Lung (tissue), 12 donors: ENCODE measurements around the gene CLIC4. TPM values are rescaled to one million over a fixed set of nuclear protein-coding genes. Genes with fewer than 3 reads are reported as not detected.

Experiments
- ATAC-seq: fragments of 200-7000 bp; cut with Tn5 transposase; one replicate; pipeline ENCODE4 v1.9.1; 2020; ENCODE audit warnings: moderate number of reproducible peaks; ENCODE audit not compliant: insufficient read depth, low FRiP score
- DNase-seq, 3 donors: peaks; one replicate each; pipeline ENCODE4 v3.0.0-alpha.2; 2013 to 2017
- H3K27ac ChIP-seq, 2 donors: one replicate each; pipeline ENCODE4 v1.5.1; 2013; ENCODE audit warnings: mild to moderate bottlenecking in 2 of 2, moderate library complexity in 2 of 2, control low read depth in 1 of 2, inconsistent platforms in 1 of 2, low read depth in 1 of 2, low read length in 1 of 2
- H3K27me3 ChIP-seq, 3 donors: one replicate each; pipeline ENCODE4 v1.5.1; 2013; ENCODE audit warnings: low read length in 2 of 3; ENCODE audit not compliant: control insufficient read depth in 3 of 3, insufficient read depth in 3 of 3
- H3K36me3 ChIP-seq, 4 donors: one replicate each; pipeline ENCODE4 v1.5.1; 2013; ENCODE audit warnings: low read length in 4 of 4, mild to moderate bottlenecking in 1 of 4, moderate library complexity in 1 of 4; ENCODE audit not compliant: control insufficient read depth in 4 of 4, insufficient read depth in 4 of 4
- H3K4me1 ChIP-seq, 5 donors: one replicate each; pipeline ENCODE4 v1.5.1; 2013; ENCODE audit warnings: low read length in 5 of 5, mild to moderate bottlenecking in 2 of 5, moderate library complexity in 1 of 5; ENCODE audit not compliant: control insufficient read depth in 5 of 5, insufficient read depth in 5 of 5
- H3K4me3 ChIP-seq: one replicate; pipeline ENCODE4 v1.5.1; 2013; ENCODE audit warnings: mild to moderate bottlenecking, control low read depth, moderate library complexity
- H3K9ac ChIP-seq, 2 donors: one replicate each; pipeline ENCODE4 v1.5.1; 2013; ENCODE audit warnings: low read length in 2 of 2, control low read depth in 1 of 2; ENCODE audit not compliant: insufficient read depth in 1 of 2
- H3K9me3 ChIP-seq, 4 donors: one replicate each; pipeline ENCODE4 v1.5.1; 2013; ENCODE audit warnings: low read length in 3 of 4, mild to moderate bottlenecking in 1 of 4, moderate library complexity in 1 of 4; ENCODE audit not compliant: control insufficient read depth in 4 of 4, insufficient read depth in 3 of 4
- CTCF ChIP-seq: IDR thresholded peaks from 2 replicates; pipeline ENCODE4 v1.5.1; 2012; ENCODE audit warnings: mild to moderate bottlenecking; ENCODE audit errors: control extremely low read depth, extremely low read depth
- WGBS, 2 donors: extraction: QIAGEN DNeasy Blood & Tissue Kit; methylation state at CpG; one replicate each; pipeline ENCODE4 v1.1.7; 2013; 5-methylcytosine and 5-hydroxymethylcytosine counted together
- polyA plus RNA-seq, 2 donors: library from polyadenylated mRNA; stranded (reverse); fragments of 200-250 nt; gene quantifications; one replicate each; pipeline ENCODE4 v1.2.1, GENCODE V29; 2013
- total RNA-seq, 2 donors: library from RNA; depleted of rRNA in 1 of 2; stranded (reverse); fragments of >200 nt in 1 of 2; gene quantifications; one replicate each; pipeline ENCODE4 v1.2.1, GENCODE V29; 2014 to 2021
- donor health status: control.
- donor health status: control.
- donor health status: Bipolar disorder and iron deficiency.
- donor health status: healthy.
- donor health status: DM: yes; HTN: yes; CAD: no.

The CLIC4 gene
- total and polyA plus RNA-seq, 4 donors: 52.0 to 236 (median 166) TPM

- Histone ChIP-seq H3K27me3 (no peaks in the 10 kb centered on the region), H3K9me3 (no peaks in the 10 kb centered on the region), H3K4me1 (peaks cover 0 to 8% (median 0%) of the 10 kb centered on the region in 5 donors), H3K27ac (no peak overlapping the region), H3K4me3 (no peak overlapping the region), H3K9ac (no peak overlapping the region), H3K36me3 (no peaks in the 10 kb centered on the region)
- ATAC-seq: no peak
- TF ChIP-seq CTCF: no peak
- DNase-seq: no peak
- WGBS, 2 donors: 71 to 76% methylated on average over 3 to 8 of the region's 8 CpGs
Measured at GRCh38 chr1:24875991-24876506, 130.8 kb downstream of the CLIC4 start.

DNA sequence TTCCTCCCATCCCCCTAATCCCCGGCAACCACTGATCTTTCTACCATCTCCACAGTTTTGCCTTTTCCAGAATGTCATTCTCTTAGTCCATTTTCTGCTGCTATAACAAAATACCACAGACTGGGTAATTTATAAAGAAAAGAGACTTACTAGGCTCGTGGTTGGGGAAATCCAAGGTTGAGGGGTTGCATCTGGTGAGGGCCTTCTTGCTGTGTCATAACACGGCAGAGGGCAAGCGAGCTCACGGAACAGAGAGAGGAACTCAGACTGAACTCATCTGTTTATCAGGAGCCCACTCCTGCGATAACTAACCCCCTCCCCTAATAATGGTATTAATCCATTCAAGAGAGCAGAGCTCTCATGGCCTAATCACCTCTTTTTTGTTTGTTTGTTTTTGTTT is 132.8 kb downstream of the CLIC4 start:
- DNase-seq (no peak), ATAC-seq (no peak)
- Histone ChIP-seq H3K9ac (no peak overlapping the region), H3K4me3 (no peak overlapping the region), H3K4me1 (peaks cover 0 to 7% (median 0%) of the 10 kb centered on the region in 5 donors), H3K36me3 (no peaks in the 10 kb centered on the region), H3K27me3 (no peaks in the 10 kb centered on the region), H3K9me3 (no peaks in the 10 kb centered on the region), H3K27ac (no peak overlapping the region)
- 70 to 80% methylated on average over 6 of the region's 6 CpGs for WGBS, 2 donors
- no peak for TF ChIP-seq CTCF

DNA sequence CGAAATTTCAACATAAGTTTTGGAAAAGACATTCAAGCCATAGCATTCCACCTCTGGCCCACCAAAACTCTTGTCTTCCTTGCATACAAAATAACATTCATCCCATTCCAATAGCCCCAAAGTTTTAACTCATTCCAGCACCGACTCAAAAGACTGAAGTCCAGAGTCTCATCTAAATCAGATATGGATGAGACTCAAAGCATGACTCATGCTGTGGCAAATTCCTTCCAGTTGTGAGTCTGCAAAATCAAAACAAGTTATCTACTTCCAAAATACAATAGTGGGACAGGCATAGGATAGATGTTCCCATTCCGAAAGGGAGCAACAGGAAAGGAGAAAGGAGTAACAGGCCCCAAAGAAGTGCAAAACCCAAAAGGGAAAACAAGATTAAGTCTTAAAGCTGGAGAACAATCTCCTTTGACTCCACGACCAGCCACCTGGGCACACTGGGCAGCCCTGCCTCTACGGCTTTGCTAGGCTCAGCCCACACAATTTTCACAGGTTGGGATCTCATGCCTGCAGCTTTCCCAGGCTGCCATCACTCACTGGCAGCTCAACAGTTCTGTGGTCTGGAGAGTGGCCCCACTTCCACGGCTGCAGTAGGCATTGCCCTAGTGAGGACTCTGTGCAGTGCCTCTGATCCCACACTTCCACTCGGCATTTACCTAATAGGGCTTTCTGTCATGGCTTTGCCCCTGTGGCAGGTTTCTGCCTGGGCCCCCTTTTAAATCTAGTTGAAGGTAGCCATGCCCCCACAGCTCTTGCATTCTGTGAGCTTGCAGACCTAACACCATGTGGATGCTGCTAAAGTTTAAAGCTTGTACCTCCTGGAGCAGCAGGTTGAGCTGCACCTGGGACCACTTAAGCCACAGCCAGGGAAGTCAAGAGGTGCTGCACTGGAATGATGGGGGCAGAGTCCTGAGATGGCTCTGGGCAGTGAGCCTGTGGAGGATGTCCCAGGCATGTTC is 133.8 kb downstream of the CLIC4 start:
- ATAC-seq (no peak), DNase-seq (no peak)
- 86 to 91% methylated on average over 7 of the region's 7 CpGs for WGBS, 2 donors
- TF ChIP-seq CTCF: no peak
- Histone ChIP-seq H3K27ac (no peak overlapping the region), H3K9ac (no peak overlapping the region), H3K4me3 (no peak overlapping the region), H3K9me3 (no peaks in the 10 kb centered on the region), H3K4me1 (peaks cover 0 to 7% (median 0%) of the 10 kb centered on the region in 5 donors), H3K36me3 (no peaks in the 10 kb centered on the region), H3K27me3 (no peaks in the 10 kb centered on the region)
